K562 (cell line): Measurements from ENCODE around the gene SLC9A1. TPM values are rescaled to one million over a fixed set of nuclear protein-coding genes. Genes with fewer than 3 reads are reported as not detected.

ENCODE experiments used
- ATAC-seq: fragments of 200-7000 bp; cut with Tn5 transposase; 3 replicates; pipeline ENCODE4 v1.9.1; 2020; ENCODE audit warnings: moderate library complexity
- BruUV-seq: library from RNA; stranded (reverse); fragments of 400-500 nt; replicated peaks from 2 replicates; lab custom pipeline; 2021; lab: Mats Ljungman, UMichigan
- CTCF ChIA-PET: fragments of 300-600 bp; formaldehyde crosslinking; extraction: SDS; loops from one replicate; lab custom pipeline; 2021; ENCODE audit warnings: low intra/inter-chr PET ratio; lab: Yijun Ruan, JAX
- POLR2A ChIA-PET: fragments of 300-600, 350-650 bp; sonication (Branson Sonifier 250); formaldehyde crosslinking; extraction: SDS; loops from one replicate; lab custom pipeline; 2021; ENCODE audit warnings: antibody characterized with exemption, inconsistent platforms; lab: Yijun Ruan, JAX
- DNase-seq, 4 experiments: peaks; one replicate each; pipeline versions ENCODE4 v3.0.0 to v3.0.0-alpha.2; 2011 to 2018; ENCODE audit warnings: low spot score in 3 of 4, mixed read lengths in 3 of 4; ENCODE audit errors: extremely low read depth in 1 of 4
- FAIRE-seq: peaks from 2 replicates; lab custom pipeline; 2011; peaks lifted over from hg19 to GRCh38; lab: Jason Lieb, UNC
- H2AFZ ChIP-seq: 2 replicates; pipeline ENCODE4 v1.6.0; 2011; ENCODE audit warnings: low read depth, low read length, control low read depth, inconsistent platforms
- H3K27ac ChIP-seq: fragments of 200-600 bp; 3 replicates; pipeline ENCODE4 v1.8.0; 2011; ENCODE audit warnings: low read depth, mild to moderate bottlenecking, control low read depth, inconsistent platforms, low read length, moderate library complexity, mixed read lengths; ENCODE audit errors: extremely low read depth
- H3K27me3 ChIP-seq, 2 experiments: fragments of 300-600 bp in 1 of 2; 2 replicates in 1 of 2; 3 replicates in 1 of 2; pipeline versions ENCODE4 v1.6.0 to v1.8.0; 2011; ENCODE audit warnings: inconsistent platforms in 2 of 2, low read length in 2 of 2, mild to moderate bottlenecking in 1 of 2, mixed read lengths in 1 of 2, moderate library complexity in 1 of 2; ENCODE audit not compliant: control insufficient read depth in 2 of 2, insufficient read depth in 2 of 2
- H3K36me3 ChIP-seq: fragments of 300-600 bp; 3 replicates; pipeline ENCODE4 v1.8.0; 2011; ENCODE audit warnings: mild to moderate bottlenecking, low read length, inconsistent platforms; ENCODE audit not compliant: control insufficient read depth, insufficient read depth
- H3K4me1 ChIP-seq, 2 experiments: fragments of 200-600 bp in 1 of 2; replicated peaks in 1 of 2; 2 replicates in 1 of 2; 3 replicates in 1 of 2; pipeline versions ENCODE4 v1.5.1 to v1.8.0; 2011; ENCODE audit warnings: inconsistent platforms in 2 of 2, low read length in 2 of 2, mild to moderate bottlenecking in 1 of 2, mixed read lengths in 1 of 2, moderate library complexity in 1 of 2; ENCODE audit not compliant: control insufficient read depth in 2 of 2, insufficient read depth in 2 of 2
- H3K4me2 ChIP-seq: 2 replicates; pipeline ENCODE4 v1.6.1; 2011; ENCODE audit warnings: low read length, control low read depth, inconsistent platforms, mixed read lengths; ENCODE audit not compliant: insufficient read depth
- H3K4me3 ChIP-seq: fragments of 200-600 bp; sonication (generic), shearing (Covaris generic); 2 replicates; pipeline ENCODE4 v1.5.1; 2016; ENCODE audit warnings: control low read depth, inconsistent platforms
- H3K79me2 ChIP-seq: fragments of 200-600 bp; 3 replicates; pipeline ENCODE4 v1.8.0; 2011; ENCODE audit warnings: low read length, inconsistent platforms; ENCODE audit not compliant: control insufficient read depth, insufficient read depth
- H3K9ac ChIP-seq, 2 experiments: 2 replicates each; pipeline versions ENCODE4 v1.6.0 to v1.6.1; 2011; ENCODE audit warnings: low read depth in 2 of 2, low read length in 2 of 2, control low read depth in 1 of 2, inconsistent platforms in 1 of 2, mild to moderate bottlenecking in 1 of 2, mixed read lengths in 1 of 2; ENCODE audit not compliant: insufficient read depth in 1 of 2
- H3K9me1 ChIP-seq: one replicate; pipeline ENCODE4 v1.6.0; 2011; ENCODE audit warnings: inconsistent platforms, mild to moderate bottlenecking, low read length, moderate library complexity; ENCODE audit not compliant: control insufficient read depth, insufficient read depth
- H3K9me3 ChIP-seq: replicated peaks from 2 replicates; pipeline ENCODE4 v1.5.1; 2011; ENCODE audit warnings: low read depth, low read length, inconsistent platforms; ENCODE audit not compliant: control insufficient read depth, insufficient read depth
- H4K20me1 ChIP-seq: replicated peaks from 2 replicates; pipeline ENCODE4 v1.6.1; 2011; ENCODE audit warnings: low read length, inconsistent platforms, mixed read lengths; ENCODE audit not compliant: control insufficient read depth, insufficient read depth
- CBX3 ChIP-seq, 2 experiments: IDR thresholded peaks; 1 replicate in 1 of 2; 2 replicates in 1 of 2; pipeline ENCODE4 v1.6.1; 2012; ENCODE audit warnings: inconsistent platforms in 2 of 2, low read length in 2 of 2, borderline replicate concordance in 1 of 2, control low read depth in 1 of 2
- CEBPB ChIP-seq: fragments of 450-650 bp; IDR thresholded peaks from 2 replicates; pipeline ENCODE4 v1.6.1; 2016; ENCODE audit warnings: missing genetic modification characterization, missing compliant biosample characterization
- NCOA4 ChIP-seq: fragments of 450-650 bp; IDR thresholded peaks from 2 replicates; pipeline ENCODE4 v1.6.1; 2018; ENCODE audit warnings: mild to moderate bottlenecking; ENCODE audit not compliant: partially characterized antibody
- PHB ChIP-seq: fragments of 250-450 bp; sonication (Bioruptor Pico); IDR thresholded peaks from 2 replicates; pipeline ENCODE4 v1.5.0; 2021
- ZNF12 ChIP-seq: sonication (generic); formaldehyde crosslinking; IDR thresholded peaks from 2 replicates; pipeline ENCODE4 v1.4.0; 2020; ENCODE audit warnings: mild to moderate bottlenecking, missing genetic modification reagents
- ZNF184 ChIP-seq: sonication (generic); formaldehyde crosslinking; IDR thresholded peaks from 2 replicates; pipeline ENCODE4 v1.5.0; 2020; ENCODE audit warnings: missing genetic modification reagents
- WGBS: fragments of 100-300 bp; shearing (Covaris generic); methylation state at CpG from one replicate; pipeline ENCODE4 v1.1.6; 2016; ENCODE audit warnings: low coverage, mixed read lengths; ENCODE audit not compliant: insufficient coverage; ENCODE audit errors: missing lambda C conversion rate; 5-methylcytosine and 5-hydroxymethylcytosine counted together
- in situ Hi-C: fragments of 300-500 bp; cut with MboI; formaldehyde crosslinking; loops from 4 replicates; pipeline ENCODE4 v1.15.0; 2018; ENCODE audit warnings: inconsistent platforms, mixed read lengths
- intact Hi-C: fragments of 100-400 bp; cut with micrococcal nuclease; formaldehyde crosslinking; loops from 2 replicates; pipeline ENCODE4 v1.14.2; 2022
- polyA plus RNA-seq, 8 experiments: library from polyadenylated mRNA; depleted of rRNA in 4 of 8; stranded (reverse) in 5 of 8; unstranded in 3 of 8; fragments of >200 nt; fragmentation: Nextera tagmentation in 2 of 8; fragmentation: Illumina TruSeq in 1 of 8; extraction: Ambion mirVana in 2 of 8; extraction: Trizol in 1 of 8; gene quantifications; 2 replicates each; pipeline versions ENCODE4 v1.2.1 to v1.2.3, GENCODE V29; 2011 to 2014; ENCODE audit warnings: inconsistent platforms in 1 of 8, missing spikeins in 1 of 8
- total RNA-seq, 7 experiments: library from RNA; depleted of rRNA in 6 of 7; stranded (reverse); fragments of >200 nt in 6 of 7; fragmentation: Illumina TruSeq in 2 of 7; extraction: Trizol in 2 of 7; gene quantifications; 2 replicates each; pipeline versions ENCODE4 v1.2.1 to v1.2.3, GENCODE V29; 2011 to 2021; ENCODE audit warnings: low replicate concordance in 1 of 7
- TF ChIP-seq, protein P1 (sequence below): fragments of 200-800 bp; sonication (Bioruptor generic); IDR thresholded peaks from 2 replicates; pipeline ENCODE4 v1.6.1; 2017; ENCODE audit warnings: missing genetic modification characterization, missing compliant biosample characterization

SLC9A1 gene
- total and polyA plus RNA-seq, 9 of the 15 experiments (the other 6 are each of a cell fraction or from before 2014, with no cell fraction given) = 0.59 to 14.4 (median 2.0) TPM

DNA sequence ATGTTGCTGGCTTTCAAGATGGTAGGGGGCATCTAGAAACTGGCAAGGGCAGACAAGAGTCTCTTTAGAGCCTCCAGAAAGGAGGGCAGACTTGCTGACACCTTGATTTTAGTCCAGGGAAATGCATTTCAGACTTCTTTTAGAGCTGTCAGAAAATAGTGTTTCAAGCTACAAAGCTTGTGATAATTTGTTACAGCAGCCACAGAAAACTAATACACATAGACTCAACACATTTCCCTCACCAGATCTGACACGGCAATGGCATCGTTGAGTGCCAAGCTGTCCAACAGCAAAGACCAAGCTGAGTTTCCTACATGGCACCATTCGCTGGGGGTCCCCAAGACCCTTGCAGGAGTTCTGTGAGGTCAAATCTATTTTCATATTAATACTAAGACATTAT lies 62.0 kb downstream of the SLC9A1 start:
- Histone ChIP-seq H3K27me3 (peaks cover 2 to 4% of the 10 kb centered on the region in 2 experiments; a peak in 4 of 5 replicates), H3K4me3 (no peak overlapping the region)
- POLR2A ChIA-PET = no interaction called here

More for the DNA sequence above, 62.0 kb downstream of the SLC9A1 start:
- no peaks in the 10 kb centered on the region for H3K9me3 ChIP-seq
- CTCF ChIA-PET = interaction anchor here (9.5 kb wide), 1 partner anchor 47 kb away, joined by 227 read pairs; no protein-coding TSS in a partner anchor
- H3K4me2 ChIP-seq = no peak overlapping the region
- H2AFZ ChIP-seq = no peak overlapping the region
- no peaks in the 10 kb centered on the region for H3K9me1 ChIP-seq
- in situ Hi-C loops = no loop called here
- no peak overlapping the region for H3K27ac ChIP-seq
- intact Hi-C loops = no loop called here
- no peak for ATAC-seq
- no peaks in the 10 kb centered on the region for H3K36me3 ChIP-seq
- H3K4me1 ChIP-seq = no peaks in the 10 kb centered on the region; a peak in 1 of 5 replicates
- H4K20me1 ChIP-seq = no peaks in the 10 kb centered on the region
- no peak overlapping the region for H3K9ac ChIP-seq
- no peaks in the 10 kb centered on the region for H3K79me2 ChIP-seq
- BruUV-seq = no TSS peak
- WGBS = 27% methylated on average over 3 of the region's 3 CpGs
- no peak for DNase-seq
- TF ChIP-seq ZNF12 (CRISPR knock-in tag) = 0 out of 2 replicates have a peak, but pooled peaks have one; percentile 63
- no peak for TF ChIP-seq CBX3 (IDR thresholded peaks at IDR 0.05; ENCODE audit: borderline replicate concordance in 1 of 2, low read length in 2 of 2)
- TF ChIP-seq, protein P1, sequence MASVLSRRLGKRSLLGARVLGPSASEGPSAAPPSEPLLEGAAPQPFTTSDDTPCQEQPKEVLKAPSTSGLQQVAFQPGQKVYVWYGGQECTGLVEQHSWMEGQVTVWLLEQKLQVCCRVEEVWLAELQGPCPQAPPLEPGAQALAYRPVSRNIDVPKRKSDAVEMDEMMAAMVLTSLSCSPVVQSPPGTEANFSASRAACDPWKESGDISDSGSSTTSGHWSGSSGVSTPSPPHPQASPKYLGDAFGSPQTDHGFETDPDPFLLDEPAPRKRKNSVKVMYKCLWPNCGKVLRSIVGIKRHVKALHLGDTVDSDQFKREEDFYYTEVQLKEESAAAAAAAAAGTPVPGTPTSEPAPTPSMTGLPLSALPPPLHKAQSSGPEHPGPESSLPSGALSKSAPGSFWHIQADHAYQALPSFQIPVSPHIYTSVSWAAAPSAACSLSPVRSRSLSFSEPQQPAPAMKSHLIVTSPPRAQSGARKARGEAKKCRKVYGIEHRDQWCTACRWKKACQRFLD (CRISPR knock-in tag) = no peak
- TF ChIP-seq ZNF184 (CRISPR knock-in tag) = no peak
- TF ChIP-seq CEBPB (tag) = no peak
- no peak for TF ChIP-seq NCOA4
- TF ChIP-seq PHB (CRISPR knock-in tag) = no peak
- FAIRE-seq = no peak
